Measurements from ENCODE around the gene AADACL2. TPM values are rescaled to one million over a fixed set of nuclear protein-coding genes. Genes with fewer than 3 reads are reported as not detected.
A peak's percentile ranks its signal among the peaks of the same experiment; 100 is the strongest.

The AADACL2 gene
- total and polyA plus RNA-seq, 9 of the 15 experiments (the other 6 are each of a cell fraction or from before 2014, with no cell fraction given) = not detected

DNA sequence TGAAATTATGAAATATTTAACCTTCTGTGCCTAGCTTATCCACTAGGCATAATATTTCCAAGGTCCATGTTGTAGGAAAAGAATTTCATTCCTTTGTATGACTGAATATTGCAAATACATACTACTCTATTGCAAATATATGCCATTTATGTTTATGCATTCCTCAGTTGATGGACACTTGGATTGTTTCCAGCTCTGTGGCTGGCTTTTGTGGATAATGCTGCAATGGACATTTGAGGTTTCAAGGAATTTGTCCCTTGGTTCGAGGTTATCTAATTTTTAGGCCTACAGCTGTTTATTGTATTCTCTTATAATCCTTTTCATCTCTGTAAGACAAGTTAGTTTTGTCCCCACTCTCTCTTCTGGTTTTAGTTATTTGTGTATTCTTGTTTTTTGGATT lies 7.7 kb upstream of the AADACL2 start (continued):
- no peak for TF ChIP-seq DMBX1 (CRISPR knock-in tag; IDR thresholded peaks at IDR 0.05; ENCODE audit: borderline replicate concordance)
- no peak for TF ChIP-seq ZNF586 (CRISPR knock-in tag; conservative IDR thresholded peaks at IDR 0.05)
- peak; percentile 83; the same call in 1 of the 2 replicates for TF ChIP-seq PHB2 (IDR thresholded peaks at IDR 0.05; ENCODE audit: low read depth)
- TF ChIP-seq ZNF561 (CRISPR knock-in tag; conservative IDR thresholded peaks at IDR 0.05) = no peak
- TF ChIP-seq, protein P1, sequence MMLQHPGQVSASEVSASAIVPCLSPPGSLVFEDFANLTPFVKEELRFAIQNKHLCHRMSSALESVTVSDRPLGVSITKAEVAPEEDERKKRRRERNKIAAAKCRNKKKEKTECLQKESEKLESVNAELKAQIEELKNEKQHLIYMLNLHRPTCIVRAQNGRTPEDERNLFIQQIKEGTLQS (IDR thresholded peaks at IDR 0.05) = no peak
- TF ChIP-seq, protein P1 (CRISPR knock-in tag; conservative IDR thresholded peaks at IDR 0.05) = no peak
- no peak for TF ChIP-seq U2AF2 (optimal IDR thresholded peaks at IDR 0.05; ENCODE audit: low read depth, low read length)
- no peak for TF ChIP-seq IRF9 (tag; IDR thresholded peaks at IDR 0.05)
- TF ChIP-seq DPF2 (IDR thresholded peaks at IDR 0.05) = peak; percentile 92
- TF ChIP-seq CGGBP1 (CRISPR knock-in tag; IDR thresholded peaks at IDR 0.05) = no peak
- TF ChIP-seq, protein P2, sequence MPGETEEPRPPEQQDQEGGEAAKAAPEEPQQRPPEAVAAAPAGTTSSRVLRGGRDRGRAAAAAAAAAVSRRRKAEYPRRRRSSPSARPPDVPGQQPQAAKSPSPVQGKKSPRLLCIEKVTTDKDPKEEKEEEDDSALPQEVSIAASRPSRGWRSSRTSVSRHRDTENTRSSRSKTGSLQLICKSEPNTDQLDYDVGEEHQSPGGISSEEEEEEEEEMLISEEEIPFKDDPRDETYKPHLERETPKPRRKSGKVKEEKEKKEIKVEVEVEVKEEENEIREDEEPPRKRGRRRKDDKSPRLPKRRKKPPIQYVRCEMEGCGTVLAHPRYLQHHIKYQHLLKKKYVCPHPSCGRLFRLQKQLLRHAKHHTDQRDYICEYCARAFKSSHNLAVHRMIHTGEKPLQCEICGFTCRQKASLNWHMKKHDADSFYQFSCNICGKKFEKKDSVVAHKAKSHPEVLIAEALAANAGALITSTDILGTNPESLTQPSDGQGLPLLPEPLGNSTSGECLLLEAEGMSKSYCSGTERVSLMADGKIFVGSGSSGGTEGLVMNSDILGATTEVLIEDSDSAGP (CRISPR knock-in tag; IDR thresholded peaks at IDR 0.05) = no peak
- TF ChIP-seq IRF2 (CRISPR knock-in tag; IDR thresholded peaks at IDR 0.05) = no peak
- TF ChIP-seq ZBTB26 (CRISPR knock-in tag; IDR thresholded peaks at IDR 0.05) = no peak
- 0 out of 2 replicates have a peak, but pooled peaks have one; percentile 32 for TF ChIP-seq ZNF644 (tag; IDR thresholded peaks at IDR 0.05; ENCODE audit: low read depth)
- TF ChIP-seq ZNF77 (CRISPR knock-in tag; IDR thresholded peaks at IDR 0.05) = no peak
- TF ChIP-seq TRIM24 (IDR thresholded peaks at IDR 0.05) = peak; percentile 92 to 95
- no peak for TF ChIP-seq ATF4 (CRISPR knock-in tag; IDR thresholded peaks at IDR 0.05)
- no peak for TF ChIP-seq SMC3 (conservative IDR thresholded peaks at IDR 0.05; ENCODE audit: insufficient read depth, low read depth, low read length)
- no peak for TF ChIP-seq CTBP1 (IDR thresholded peaks at IDR 0.05; ENCODE audit: borderline replicate concordance)
- no peak for TF ChIP-seq KDM5B (IDR thresholded peaks at IDR 0.05; ENCODE audit: insufficient replicate concordance, low read depth, low read length)
- no peak for TF ChIP-seq TFE3 (CRISPR knock-in tag; IDR thresholded peaks at IDR 0.05)
